ENCODE results near the gene FAM186B.

FAM186B gene

DNA sequence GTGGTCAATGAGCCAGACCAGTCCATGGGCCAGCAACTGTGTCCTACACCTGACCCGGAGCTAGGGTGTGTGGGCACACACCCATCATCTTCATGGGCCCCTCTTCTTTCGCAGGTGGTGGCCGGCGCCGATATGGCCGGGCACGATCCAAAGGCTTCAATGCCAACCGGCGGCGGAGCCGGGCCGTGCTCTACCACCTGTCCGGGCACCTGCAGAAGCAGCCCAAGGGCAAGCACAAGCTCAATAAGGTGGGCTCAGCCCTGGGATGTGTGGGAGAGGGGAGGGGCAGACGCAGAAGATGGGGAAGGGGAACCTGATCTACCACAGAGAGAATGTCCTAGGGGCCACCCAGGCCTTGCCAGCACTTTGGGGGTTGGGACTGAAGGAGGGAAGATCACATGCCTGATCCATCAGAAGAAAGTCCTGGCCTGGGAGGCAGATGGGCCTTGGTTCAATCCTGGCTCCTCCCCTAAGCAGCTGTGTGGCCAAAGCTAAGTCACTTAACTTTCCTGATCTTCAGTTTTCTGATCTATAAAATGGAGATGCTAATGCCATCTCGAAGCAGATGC lies 62.8 kb downstream of the FAM186B start:
- intact Hi-C loops (cut with DNase I): no loop called here
- peak in 2 of 10 donors; percentile 58 to 75 for DNase-seq

DNA sequence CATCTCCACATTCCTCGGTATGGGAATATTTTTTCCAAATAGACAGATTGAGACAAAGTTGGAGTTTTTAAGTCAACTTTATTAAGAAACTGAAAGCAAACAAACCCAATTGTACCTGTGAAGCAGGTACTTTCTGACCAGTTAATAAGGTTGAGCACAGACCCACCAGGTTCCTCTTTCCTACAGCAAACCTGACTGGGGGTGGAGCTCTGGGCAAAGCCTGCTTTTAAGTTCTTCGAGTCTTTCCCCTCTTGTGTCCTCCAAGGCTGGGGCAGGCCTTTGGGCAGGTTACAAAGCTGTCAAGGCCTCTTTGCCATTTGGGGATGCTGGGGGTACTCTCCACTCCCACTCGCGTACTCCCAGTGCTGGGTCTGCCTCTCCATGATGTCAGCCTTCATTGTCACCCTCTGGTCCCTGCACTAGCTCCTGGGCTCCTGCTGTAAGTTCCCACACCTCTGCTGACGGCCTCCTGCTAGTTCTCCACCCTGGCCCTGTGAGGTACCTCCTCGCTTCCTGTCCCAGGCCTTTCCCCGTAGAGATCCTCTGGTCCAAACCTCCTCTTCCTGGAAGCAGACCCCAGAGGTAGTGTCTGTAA lies 63.4 kb downstream of the FAM186B start:
- DNase-seq: peak in 2 of 10 donors; percentile 60 to 64

DNA sequence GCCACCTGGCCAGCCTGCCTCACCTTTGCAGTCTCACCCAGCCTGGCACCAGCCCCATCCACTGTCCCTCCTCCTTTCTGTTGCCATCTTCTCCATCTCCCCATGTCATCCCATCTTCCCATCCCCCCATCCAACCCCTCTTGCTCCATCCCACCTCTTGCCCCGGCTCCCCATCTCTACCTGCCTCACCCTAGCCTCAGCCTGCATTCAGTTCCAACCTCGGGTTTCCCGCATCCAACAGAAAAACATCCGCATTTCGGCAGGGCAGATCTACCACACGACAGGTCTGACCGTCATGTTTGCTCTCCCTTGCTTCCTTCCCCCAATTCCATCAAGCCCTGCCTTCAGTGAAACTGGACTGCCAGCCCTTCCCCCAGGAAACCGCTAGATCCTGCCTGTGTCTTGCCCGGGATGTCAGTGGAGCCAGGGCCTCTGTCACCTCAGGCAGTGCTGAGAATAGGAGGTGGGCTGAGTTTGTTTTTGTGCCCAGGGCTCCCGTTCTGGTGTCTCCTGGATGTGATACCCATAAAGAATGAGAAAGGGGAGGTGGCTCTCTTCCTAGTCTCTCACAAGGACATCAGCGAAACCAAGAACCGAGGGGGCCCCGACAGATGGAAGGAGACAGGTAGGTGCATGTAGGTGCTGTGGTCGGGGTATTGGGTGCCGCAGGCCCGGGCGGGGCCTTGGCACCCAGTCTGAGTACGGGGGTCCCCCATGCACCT lies 64.1 kb downstream of the FAM186B start:
- DNase-seq: peak in 2 of 10 donors; percentile 57 to 79
- intact Hi-C loops (cut with DNase I): no loop called here

More for the DNA sequence above, 63.4 kb downstream of the FAM186B start:
- intact Hi-C loops (cut with DNase I): no loop called here

DNA sequence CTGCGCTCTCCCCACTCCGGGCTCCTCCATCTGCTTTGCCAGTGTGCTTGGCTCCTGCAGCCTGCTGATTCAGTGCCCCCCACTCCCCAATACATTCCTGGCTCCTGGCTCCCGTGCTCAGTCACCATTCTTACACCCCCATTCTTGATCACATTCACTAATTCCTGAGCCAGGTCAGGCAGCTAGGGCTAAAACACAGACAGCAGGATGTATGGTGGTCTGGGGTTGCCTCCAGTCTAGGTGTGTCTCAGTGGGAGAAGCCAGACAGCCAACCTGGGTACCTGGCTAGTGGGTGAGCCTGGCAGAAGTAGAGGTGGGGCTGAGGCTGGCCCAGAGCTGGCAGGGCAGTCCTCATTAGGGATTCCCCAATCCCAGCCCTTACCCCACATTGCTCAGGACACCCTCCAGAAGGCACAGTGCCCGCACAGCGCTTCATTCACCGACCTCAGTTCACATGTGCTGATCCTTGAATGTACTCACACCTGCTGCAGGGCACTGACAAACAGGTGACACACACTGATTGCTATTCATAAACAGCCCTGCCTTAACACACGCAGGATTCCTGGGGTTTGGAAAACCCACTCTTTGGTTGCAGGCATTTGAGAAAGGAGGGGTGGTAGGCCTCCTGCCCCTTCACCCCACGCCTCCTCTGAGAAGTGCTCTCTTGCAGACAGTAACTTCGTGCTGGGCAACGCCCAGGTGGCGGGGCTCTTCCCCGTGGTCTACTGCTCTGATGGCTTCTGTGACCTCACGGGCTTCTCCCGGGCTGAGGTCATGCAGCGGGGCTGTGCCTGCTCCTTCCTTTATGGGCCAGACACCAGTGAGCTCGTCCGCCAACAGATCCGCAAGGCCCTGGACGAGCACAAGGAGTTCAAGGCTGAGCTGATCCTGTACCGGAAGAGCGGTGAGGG lies 65.0 kb downstream of the FAM186B start:
- DNase-seq: peak in 2 of 10 donors; percentile 62 to 64

DNA sequence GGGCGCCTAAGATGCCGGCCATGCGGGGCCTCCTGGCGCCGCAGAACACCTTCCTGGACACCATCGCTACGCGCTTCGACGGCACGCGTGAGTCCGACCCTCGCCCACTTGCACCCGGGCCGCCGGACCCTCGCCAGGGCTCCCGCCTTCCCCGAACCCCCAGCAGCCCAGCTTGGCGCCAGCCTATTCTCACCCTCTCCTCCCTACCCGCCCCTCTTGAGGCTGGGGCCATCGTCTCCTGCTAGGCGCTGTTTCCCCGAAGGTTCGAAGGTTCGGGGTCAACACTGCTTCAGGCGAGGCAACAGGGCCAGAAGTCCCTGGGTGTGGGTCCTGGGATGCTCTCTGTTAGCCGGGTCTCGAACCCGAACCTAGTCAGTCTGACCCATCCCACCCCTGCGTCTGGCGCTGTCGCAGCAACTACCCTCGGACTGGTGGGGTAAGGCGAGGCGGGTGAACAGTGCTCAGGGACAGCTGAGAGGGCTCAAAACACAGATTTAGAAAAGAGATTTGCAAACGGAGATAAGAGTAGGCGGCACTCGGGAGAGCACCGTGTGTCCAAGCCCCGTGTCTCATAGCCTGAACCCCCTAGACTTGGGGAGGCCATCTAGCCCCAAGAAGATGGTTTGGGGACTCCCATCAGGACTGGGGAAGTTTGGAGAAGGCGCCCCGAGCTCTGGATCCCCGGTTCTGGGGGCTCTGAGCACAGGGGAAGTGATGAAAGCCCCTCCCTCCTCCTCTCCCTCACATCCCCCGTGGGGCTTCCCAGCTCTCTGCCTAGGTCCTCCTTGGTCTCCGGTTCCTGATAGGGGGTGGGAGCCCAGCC lies 65.8 kb downstream of the FAM186B start:
- peak in 1 of 10 donors; percentile 77 for DNase-seq
- intact Hi-C loops (cut with DNase I): no loop called here

More for the DNA sequence above, 65.0 kb downstream of the FAM186B start:
- intact Hi-C loops (cut with DNase I): no loop called here

DNA sequence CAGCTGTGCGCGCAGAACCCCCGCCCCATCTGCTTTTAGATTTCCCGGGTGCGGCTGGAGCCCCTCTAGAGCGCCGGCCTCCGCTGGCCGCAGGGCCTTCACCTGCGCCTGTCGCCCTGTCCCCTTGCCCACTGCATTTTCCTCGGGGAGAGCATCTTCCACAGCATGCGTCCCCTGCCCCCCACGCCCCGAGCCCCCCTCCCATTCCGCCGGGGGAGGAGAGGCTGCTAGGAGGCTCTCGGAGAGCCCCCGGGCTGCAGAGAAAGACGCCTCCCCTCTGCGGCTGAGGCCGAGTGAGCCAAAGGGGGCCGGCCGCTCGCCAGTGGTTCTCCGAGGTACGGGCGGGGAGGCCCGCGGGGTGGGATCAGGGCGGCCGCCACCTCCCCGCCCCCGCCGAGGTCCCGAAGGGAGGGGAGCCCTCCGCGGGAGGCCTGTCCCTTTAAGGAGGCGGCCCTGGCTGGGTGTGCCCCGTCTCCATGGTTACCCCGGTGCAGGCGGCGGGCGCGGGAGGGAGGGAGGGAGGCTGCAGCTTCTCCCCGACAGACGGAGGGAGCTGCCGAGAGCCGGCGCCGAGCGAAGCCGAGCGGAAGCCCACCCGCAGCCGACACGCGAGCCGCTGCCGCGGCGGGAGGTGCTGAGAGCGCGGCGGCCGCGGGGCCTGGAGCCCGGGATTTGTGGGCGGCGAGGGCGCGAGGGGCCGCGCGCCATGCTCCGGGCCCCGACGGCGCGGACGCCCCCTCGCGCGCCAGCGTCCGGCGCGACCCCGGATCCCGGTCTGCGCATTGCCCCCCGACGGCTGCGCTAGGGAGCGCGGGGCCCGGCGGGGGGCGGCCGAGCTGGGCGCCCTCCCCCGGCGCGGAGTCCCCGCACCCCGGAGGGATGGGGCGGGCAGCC lies 66.7 kb downstream of the FAM186B start, which contains the start of gene KCNH3:
KCNH3 (plus strand) TSS at position 521 of the 894 bp plus-strand sequence. CDS start 387 bp downstream, outside the sequence.
- intact Hi-C loops (cut with DNase I): no loop called here
- peak; percentile 63 to 98 (median 90) for DNase-seq

DNA sequence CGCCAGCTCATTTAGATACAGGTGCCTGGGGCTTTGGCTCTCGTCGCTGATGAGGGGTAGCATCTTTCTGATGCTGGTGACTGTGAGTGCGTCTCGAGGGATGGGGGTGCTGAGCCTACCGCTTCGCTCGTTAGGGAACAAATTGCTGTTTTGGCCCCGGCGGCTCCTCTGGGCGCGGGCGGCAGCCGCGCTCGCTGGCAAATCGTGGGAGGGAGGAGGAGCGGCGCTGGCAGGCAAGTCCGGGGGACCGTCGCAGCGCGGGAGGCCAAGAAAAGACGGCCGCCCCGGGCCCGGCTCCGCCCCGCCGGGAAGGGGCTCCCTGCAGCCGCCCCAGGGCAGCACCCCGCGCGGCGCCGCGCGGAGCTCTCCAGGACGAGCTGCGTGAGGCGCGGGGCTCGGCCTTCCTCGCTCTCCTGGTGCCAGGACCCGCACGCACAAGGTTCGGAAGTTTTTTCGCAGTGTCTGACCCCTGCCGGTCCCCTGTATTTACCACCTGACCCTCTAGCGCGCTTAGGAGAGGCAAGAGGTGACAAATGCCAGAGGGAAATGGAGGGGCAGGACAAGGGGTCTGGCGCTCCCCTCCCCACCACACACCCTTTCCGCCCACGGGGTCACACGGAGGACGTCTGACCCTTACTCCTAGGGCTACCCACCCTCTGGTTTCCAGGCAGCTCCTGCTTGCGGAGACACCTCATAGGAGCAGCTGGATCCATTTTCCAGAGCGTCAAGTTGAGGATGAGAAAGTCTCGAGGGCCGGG lies 67.5 kb downstream of the FAM186B start:
- DNase-seq: peak in 8 of 10 donors; percentile 30 to 95 (median 70)
- intact Hi-C loops (cut with DNase I): no loop called here
